CD4-positive, alpha-beta T cell treated with Interleukin-1 beta for 1 hour (primary cell): Measurements from ENCODE around the gene TMOD2.

ENCODE experiments used
- DNase-seq, 2 donors: peaks; one replicate each; pipeline ENCODE4 v3.0.0-alpha.2; 2020 to 2022

The TMOD2 gene

DNA sequence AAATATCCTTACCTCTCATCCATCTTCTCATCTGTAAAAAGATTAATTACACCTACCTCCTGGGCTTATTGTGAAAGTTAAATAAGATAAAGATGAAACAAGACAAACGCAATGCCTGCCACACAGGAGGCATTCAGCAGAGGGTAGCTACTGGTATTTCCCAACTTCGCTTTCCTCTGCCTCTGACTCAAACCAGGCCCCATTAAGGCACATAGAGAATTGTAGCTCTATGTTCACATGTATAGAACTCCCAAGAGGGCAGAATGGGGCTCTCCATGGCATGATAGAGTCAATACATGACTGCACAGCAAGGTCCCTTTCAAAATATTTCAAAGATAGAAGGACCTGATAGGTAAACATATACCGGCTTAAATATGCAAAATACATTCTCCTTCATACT lies 15.3 kb upstream of the TMOD2 start:
- DNase-seq, result no peak

DNA sequence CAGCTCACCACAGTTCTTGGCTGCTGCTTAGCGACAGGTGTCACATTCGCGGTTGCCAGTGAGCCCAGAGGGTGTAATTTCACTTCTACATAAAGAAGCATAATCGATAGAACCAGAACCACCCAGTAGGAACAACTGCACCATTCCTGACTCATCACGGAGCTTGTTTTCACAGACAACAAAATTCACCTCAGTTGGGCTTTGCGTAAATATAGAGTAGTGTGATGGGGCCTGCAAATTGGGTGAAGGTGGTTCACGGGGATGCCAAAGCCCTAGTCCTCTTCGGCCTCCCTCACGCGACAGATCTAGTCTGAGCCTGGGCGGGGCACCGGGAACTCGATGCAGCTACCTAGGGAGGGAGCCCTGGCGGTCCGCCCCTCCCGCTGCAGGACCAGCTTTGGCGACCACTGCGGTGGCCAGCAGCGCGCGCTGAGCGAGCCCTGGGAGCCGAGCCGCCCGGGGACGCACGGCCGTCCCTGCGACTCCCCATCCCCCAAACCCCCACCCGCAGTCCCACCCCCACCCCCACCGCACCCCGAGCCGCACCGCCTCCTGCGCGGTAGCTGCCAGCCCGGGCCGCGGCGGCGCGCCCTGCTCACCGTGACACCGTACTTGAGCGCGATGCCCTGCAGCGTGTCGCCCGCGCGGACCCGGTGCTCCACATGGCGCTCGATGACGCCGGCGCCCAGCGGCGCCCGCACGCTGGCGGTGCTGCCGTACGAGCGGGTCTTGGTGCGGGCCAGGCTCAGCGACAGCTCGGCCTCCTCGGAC lies 14.5 kb upstream of the TMOD2 start:
- peak; percentile 49 to 58 for DNase-seq

DNA sequence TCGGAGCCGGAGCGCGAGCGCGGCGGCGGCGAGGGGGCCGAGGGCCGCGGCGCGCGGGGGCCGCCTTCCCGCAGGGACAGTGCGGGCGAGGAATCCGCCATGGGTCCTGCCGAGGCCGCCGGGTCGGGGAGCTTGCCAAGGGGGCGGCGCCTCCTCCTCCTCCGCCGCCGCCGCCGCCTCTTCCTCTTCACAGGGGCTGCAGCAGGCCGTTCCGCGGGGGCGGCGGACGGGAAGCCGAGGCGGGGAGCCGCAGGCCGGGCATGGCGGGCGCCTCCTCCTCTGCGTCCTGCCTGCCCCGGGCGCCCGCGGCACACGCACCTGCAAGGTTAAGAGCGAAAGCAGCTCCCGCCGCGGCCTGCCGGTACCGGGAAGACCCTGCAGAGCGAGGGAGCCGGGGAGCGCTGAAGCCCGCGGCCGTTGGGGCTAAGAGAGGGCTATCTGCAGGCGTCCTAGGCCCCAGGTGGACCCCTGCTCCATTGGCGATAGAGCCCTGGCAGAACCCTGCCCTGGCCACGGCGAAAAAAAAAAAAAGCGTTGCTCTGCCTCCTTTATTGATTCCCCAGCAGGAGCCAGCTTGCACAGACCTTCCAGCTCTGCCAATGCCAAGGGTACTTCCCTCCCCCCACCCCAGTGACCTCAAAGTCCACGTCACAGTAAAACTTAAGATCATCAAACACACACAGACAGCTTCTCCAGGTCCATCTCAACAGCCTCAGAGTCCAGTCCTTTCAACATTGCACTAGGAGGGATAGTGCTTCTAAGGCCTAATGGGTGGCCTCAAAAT lies 13.7 kb upstream of the TMOD2 start, which contains the start of gene LYSMD2:
TSS of gene LYSMD2 (minus strand) at position 134 of the 784 bp plus-strand sequence. CDS start at position 101, 33 bp downstream.
- peak; percentile 64 to 67 for DNase-seq

DNA sequence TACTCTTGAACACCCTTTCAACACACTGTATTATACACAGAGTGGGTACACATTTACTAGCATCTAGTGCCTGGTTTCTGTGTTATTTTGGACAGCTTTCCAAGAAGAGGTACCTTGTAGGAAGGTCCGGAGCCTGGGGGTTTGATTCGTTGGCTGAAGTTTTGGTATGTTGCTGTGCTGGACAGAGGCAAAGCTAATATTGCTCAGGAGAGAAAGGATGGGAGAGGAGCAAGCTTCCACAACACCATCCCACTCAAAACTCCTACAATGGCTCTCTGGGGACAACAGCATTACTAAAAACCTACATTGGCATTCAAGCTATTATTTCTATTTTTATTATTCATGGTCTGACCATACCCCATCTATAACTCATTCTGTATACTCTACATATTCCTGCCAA lies 12.8 kb upstream of the TMOD2 start:
- DNase-seq, result no peak

DNA sequence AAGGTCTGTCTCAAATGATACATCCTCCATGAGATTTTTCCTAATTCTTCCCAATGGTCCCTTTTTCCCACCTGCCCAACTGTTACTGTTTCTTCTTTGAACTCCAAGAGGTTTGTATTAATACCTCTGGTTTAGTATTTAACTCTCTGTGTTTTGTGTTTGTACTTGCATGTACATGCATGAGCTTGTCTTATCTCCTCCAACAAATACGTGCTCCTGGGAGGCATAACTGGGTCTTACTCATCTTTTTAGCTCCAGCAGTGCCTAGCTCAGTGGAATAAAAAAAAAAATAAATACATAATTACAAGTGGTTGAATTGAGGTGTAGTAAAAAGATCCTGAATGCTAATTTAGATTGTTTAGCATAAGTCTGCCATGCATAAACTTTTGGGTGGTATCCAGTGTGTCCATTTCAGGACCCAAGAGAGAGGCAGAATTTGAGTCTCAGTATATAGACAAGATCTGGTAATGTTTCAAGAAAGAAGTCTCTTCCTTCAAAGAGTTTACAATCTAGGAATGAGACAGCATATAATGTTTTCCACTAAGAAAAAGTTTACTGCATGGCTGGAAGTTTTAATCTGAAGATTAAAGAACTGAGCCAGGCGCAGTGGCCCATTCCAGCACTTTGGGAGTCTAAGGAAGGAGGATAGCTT lies 12.2 kb upstream of the TMOD2 start:
- DNase-seq, result no peak

DNA sequence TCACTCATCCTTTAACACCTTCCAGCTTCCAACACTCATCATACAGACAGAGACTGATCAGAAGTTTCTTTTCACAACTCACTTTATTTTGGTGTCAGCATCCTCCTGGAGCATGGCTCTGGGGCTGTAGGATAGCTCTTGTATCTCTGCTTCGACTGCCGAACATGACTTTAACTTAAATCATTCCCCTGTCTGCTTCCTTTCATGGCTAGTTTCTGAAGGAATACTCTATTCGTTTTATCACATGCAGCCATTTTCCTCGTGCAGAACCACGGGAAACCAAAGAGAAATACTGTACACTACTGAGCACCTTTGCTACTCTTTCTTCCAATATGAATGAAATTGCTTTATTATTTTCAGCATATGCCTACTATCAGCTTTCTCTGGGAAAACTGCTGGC lies 2.1 kb upstream of the TMOD2 start:
- DNase-seq, result no peak

DNA sequence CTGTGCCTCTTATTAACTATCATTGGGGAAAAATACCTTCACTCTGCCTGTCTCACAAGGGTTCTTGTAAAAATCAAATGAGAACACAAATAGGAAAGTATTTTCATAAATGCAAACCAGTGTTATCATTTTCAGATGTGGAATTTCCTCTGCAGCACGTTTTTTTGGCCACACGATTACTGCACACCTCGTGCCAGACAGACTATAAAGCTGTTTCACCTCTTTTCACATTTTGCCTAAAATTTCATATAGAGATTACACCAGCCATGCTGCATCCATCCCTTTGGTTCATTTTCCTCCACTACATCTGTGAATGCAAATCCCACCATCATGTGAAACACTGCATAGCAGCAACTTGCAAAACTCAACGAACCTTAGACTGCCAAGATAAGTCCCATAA lies 1.2 kb upstream of the TMOD2 start:
- no peak for DNase-seq

DNA sequence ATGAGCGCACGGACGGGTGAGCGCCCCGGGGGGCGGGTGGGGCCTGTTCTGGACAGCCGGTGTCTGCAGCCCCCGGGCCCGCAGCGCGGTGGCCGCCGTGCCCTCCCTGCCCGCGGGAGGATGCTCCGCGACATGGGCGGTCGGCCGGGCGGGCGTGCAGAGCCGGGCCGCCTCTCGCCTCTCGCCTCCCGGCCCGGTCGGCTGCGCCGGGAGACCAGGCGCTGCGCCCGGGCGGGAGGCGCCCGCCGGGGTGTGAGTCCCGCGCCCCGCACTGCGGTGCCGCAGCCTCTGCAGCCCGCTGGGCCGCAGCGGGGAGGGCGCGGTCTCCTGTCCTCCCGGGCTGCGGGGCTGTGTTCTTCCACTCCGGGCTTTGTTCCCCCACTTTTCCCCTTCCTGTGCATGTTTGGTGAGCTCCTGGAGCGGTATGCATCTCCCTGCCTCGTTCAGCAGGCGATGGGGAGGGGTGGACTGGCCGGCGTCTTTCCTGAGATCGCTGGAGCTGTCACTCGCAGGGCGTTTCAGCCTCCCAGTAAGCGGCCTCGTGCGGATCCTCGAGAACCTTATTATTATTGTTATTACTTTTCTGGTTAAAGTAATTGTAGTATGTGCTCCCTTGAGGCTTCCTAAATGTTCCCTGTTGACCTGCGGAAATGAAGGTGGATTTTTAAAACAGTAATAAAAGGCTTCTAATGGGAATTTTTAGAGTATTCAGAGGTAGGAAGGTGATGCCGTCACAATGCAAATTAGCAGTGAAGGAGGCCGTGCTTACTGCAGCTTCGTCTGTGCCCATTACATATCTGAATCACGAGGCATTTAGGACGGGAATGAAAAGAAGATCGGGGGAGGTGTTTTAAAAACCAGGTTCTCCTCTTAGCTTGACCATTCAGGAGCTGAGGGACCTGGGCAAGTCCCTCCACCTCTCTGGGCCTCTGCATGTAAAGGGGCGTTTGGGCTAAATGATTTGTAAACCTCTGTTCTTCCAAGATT lies 593 bp downstream of the TMOD2 start:
- DNase-seq, result no peak

DNA sequence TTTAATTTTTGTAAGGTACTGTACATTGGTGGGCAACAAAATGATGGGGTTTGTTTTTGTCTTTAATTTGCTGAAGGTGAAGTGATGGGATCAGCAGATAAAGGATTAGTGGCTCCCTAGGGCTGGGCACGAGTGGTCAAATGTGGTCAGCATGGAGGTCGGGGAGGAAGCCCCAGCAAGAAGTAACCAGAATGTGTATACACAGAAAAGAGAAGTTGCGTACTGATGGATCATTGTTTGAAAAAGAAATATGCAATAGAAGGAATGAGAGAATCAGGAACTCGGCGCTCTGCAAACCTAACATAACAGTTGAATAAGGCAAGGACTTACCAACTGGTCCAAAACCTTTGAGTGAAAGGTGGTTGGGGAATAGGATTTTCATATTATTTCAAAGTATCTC lies 1.5 kb downstream of the TMOD2 start:
- no peak for DNase-seq

DNA sequence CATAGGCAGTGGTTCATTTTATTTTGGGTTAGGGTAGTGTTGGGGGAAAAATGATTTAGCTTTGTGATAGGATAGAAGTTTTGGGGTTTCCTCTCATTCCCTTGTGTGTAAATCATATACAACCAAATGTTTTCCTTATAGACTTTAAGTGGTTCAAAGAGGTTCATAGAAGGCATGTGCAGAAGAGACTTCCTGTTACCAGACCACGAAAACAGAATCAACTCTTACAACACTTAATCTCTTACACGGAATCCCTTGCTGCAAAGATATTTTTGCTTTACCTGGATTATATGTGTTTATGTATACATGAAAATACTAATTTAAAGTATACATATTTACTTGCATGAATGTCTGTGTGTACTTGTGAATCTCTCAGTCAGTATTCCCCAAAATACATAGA lies 2.9 kb downstream of the TMOD2 start:
- no peak for DNase-seq

DNA sequence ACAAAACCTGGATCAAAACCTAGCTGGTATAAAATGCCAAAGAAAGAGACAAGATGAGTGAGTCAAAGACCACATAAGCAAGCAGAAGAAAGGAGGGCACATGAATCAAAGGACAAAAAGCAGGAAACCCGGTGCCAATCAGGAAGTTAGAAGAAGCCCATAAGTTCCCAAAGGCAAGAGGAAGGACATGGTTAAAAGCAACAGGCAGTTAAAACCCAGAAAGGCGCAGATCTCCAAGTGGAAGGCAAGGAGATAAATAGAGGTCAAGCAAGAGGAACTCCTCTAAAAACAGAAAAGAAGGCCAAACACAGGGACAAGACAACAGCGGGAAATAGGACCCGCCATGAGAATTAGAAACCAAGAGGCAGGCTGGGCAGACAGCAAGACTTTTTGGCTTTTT lies 4.4 kb downstream of the TMOD2 start:
- no peak for DNase-seq

DNA sequence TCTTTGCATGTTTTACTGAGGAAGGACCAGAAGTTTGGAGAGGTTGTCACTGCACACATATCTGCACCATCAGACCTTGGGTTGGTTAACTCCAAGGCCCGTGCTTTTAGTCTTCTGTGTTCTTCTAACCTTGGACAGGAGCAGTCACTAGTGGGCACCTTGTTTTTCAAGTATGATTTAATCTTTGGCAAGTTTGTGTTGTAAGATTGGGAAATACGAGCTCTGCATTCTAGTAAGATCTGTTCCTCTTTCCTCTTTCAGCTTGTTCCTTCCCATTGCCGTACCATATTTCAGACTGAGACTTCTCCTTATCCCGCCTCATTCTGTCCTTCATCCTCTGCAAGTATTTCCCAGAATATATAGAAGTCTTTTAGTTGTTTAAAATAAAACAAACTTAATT lies 5.1 kb downstream of the TMOD2 start:
- no peak for DNase-seq

DNA sequence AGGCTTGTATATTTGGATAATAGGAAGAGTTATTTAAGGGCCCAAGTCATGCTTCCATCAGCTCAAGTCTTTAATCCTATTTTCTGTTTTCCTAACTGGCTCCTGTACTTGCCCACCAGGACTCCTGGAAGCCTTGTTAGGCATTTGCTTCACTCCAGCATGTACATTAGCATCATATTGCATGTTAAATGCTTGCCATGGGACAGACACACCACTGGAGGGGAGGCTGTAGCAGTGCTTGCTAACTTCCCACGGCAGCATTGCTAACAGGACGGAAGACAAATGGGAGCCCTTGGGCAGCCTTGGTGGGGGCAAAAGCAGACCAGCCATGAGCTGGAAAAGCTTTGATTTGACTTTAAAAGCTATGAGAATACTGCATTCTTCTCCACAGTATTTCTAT lies 6.1 kb downstream of the TMOD2 start:
- DNase-seq, result no peak

DNA sequence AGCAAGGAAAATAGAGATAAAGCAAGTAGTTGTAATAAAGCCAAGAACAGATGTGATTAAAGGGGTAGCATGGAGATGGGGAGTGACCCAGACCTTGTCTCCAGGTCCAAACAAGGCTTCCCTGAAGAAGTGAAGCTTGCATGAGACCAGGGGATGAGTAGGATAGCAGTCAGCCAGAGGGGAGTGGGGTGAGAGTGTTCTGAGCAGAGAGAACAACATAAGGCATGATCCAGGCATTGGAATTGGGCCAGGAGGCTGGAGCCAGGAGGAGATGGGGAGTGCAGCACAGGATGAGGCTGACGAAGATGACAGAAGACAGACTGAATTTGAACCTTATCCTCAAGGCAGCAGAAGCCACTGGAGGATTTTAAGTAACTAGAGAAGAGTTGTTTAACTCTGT lies 7.2 kb downstream of the TMOD2 start:
- no peak for DNase-seq

DNA sequence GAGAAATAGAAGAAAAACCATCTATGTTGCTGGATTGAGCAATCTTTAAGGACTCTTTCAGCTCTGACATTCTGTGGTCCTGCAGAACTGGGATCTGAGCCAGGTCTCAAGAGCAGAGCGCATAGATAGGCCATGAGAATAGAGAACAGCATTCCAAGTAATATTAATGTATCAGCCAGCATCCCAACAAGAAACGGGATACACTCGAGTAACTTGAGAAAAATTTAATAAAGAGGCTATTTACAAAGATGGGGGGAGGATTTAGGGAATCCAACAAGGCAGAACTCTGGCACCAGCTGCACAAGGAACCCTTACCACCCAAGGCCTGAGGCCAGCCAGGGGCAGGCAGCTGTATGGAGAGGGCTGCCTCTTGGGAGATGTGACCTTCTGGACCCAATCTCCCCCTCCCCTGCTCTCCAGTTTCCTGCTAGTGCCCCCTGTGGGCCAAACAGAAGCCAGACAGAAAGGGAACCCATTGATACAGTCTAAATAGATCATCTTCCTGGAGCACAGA lies 8.2 kb downstream of the TMOD2 start:
- no peak for DNase-seq

DNA sequence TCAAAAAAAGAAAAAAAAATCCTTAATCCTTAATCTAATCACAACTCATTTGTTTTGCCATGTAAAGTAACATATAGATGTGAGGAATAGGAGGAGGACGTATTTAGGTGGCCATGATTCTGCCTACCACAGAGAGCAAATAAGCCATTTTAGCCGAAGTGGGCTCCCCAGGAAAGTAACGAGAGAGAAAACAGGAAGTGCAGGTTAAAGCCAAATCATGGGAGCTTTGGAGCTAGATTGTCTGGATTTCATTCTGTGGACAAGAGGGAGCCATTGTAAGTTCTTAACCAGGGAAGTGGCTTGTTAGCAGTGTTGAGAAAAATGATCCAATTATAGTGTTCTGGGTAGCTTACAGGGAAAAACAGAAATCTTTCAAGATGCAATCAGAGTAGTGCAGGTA lies 9.4 kb downstream of the TMOD2 start:
- DNase-seq, result no peak

DNA sequence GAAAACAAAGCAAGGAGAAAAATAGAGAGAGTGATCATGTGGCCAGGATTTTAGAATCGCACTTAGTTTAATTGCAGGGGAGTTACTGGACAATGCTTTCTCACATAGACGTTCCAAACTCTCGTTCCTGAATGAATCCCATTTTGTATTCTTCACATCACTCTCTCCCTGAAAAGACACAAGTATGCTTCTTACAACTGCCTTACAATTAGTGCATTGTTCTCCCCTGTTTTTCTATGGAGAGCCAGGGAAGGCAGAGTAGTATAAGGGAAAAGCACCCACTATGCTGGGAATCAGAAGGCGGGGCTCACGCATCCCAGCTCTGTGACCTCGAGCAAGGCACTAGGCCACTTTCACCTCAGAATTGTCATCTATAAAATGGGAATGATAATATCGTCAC lies 14.4 kb downstream of the TMOD2 start:
- no peak for DNase-seq

DNA sequence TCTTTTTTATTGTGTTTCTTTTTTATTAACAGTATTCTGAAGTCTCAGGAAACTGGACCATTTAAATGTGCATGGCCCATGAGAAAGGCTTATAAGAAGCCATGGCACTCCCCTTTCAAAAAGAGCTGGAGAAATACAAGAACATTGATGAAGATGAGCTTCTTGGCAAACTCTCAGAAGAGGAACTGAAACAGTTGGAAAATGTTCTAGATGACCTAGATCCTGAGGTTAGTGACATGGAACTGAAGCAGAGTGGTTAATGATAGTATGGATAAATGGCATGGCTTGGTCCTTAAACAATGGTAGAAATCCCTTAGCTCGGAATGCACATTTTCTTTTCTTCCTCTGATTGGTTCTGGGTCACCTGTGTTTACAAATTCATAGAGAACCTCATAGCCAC lies 14.9 kb downstream of the TMOD2 start:
- no peak for DNase-seq

DNA sequence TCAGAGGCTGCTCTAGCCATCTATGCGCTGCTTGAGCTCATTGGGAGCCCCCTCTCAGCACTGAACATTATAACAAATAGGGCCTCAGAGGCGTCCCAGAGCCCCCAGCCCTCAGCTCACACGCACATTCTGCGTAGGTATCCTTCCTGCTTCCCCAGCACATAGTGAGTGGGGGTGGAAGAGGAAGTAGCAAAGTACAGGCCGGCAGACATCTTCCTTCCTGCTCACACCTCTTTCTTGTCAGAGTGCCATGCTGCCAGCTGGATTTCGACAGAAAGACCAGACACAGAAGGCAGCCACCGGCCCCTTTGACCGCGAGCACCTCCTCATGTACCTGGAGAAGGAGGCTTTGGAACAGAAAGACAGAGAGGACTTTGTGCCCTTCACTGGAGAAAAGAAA lies 16.6 kb downstream of the TMOD2 start:
- peak in 1 of 2 donors; percentile 20 for DNase-seq

DNA sequence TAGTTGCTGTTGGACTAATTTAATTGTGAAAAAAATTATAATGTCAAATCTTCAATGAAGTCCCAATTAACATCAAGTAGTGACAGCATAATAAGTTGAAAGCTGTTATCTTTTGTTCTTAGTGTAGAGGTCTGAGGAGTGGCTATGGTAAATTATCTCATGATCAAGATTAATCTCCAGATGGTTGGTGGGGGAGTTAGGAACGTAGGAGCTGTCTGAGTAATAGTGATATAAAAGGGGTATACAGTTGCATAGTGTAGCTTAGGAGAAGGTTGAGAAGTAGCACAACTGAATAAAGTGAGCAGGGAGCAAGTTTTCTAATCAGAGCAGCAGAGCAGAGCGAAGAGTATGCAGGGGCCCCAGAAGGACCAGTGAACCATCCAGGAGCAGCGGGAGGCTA lies 19.5 kb downstream of the TMOD2 start:
- no peak for DNase-seq

DNA sequence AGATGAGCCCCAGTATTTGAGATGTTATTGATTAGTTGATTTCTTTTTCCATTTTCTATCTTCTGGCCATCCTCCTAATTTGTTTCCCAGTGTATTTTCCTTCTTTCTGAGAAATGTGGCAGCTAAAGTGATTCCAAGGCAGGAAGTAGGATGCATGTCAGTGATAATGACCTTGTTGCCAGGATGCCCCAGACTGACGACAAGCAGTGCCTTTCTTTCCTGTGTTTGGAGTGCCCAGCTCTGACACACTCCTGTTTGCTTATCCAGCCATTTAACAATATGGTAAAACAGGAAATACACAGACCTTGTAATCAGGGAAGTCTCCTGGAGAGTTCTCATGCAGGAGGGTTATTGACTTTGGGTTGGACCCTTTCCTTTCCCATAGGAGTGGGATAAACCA lies 20.4 kb downstream of the TMOD2 start:
- DNase-seq, result no peak

DNA sequence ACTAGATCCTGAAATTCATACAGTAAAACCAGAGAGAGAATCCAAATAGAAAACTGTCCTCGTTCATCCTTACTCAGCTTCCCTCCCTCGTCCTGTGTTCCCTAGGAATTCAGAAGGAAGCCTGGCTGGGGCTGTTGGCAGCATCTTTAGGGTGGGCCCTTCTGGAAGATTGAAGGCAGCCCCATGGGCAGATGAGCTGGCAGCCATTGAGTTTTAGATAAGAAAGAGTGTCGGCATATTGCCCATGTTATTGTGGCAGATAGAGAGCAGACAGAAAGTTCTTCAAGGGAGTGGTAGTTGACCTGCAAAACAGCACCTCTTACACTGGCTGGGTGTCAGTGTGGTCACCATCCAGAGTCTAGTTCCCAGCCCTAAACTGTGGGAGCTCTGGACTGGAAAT lies 23.5 kb downstream of the TMOD2 start:
- DNase-seq, result no peak
